IMR-90 (cell line): Measurements from ENCODE around the gene CRY2. TPM values are rescaled to one million over a fixed set of nuclear protein-coding genes. Genes with fewer than 3 reads are reported as not detected.

ENCODE experiments used
- ATAC-seq: fragments of 200-7000 bp; cut with Tn5 transposase; 2 replicates; pipeline ENCODE4 v1.9.1; 2020; ENCODE audit warnings: low read depth, mild to moderate bottlenecking, moderate library complexity
- BruUV-seq: library from RNA; stranded (reverse); fragments of 400-500 nt; replicated peaks from 2 replicates; lab custom pipeline; 2021; lab: Mats Ljungman, UMichigan
- CTCF ChIA-PET: fragments of 300-600 bp; formaldehyde crosslinking; extraction: SDS; loops from one replicate; lab custom pipeline; 2021; ENCODE audit warnings: antibody characterized with exemption; lab: Yijun Ruan, JAX
- POLR2A ChIA-PET: fragments of 300-600 bp; sonication (Branson Sonifier 250); formaldehyde crosslinking; loops from one replicate; lab custom pipeline; 2022; ENCODE audit warnings: antibody characterized with exemption; ENCODE audit not compliant: unreplicated experiment; lab: Charles Lee
- DNase-seq: peaks from one replicate; pipeline ENCODE4 v3.0.0; 2013
- H2AFZ ChIP-seq: replicated peaks from 2 replicates; pipeline ENCODE3; 2013; ENCODE audit warnings: low read length, mild to moderate bottlenecking; ENCODE audit not compliant: poor library complexity
- H2AK5ac ChIP-seq: 2 replicates; pipeline ENCODE4 v1.6.1; 2013; ENCODE audit warnings: low read depth, low read length, inconsistent platforms
- H2AK9ac ChIP-seq: replicated peaks from 2 replicates; pipeline ENCODE3; 2013; ENCODE audit warnings: mild to moderate bottlenecking, low read depth, low read length, moderate library complexity; ENCODE audit not compliant: poor library complexity
- H2BK120ac ChIP-seq: 2 replicates; pipeline ENCODE4 v1.6.1; 2013; ENCODE audit warnings: low read depth, low read length, inconsistent platforms
- H2BK15ac ChIP-seq: 3 replicates; pipeline ENCODE4 v1.6.1; 2013; ENCODE audit warnings: low read depth, low read length, inconsistent platforms
- H2BK20ac ChIP-seq: 2 replicates; pipeline ENCODE4 v1.6.1; 2013; ENCODE audit warnings: low read depth, mild to moderate bottlenecking, inconsistent platforms, low read length, moderate library complexity
- H2BK5ac ChIP-seq: 2 replicates; pipeline ENCODE4 v1.6.1; 2013; ENCODE audit warnings: mild to moderate bottlenecking, low read depth, low read length, inconsistent platforms; ENCODE audit not compliant: poor library complexity, severe bottlenecking
- H3K14ac ChIP-seq: replicated peaks from 2 replicates; pipeline ENCODE4 v1.6.1; 2013; ENCODE audit warnings: low read depth, low read length, inconsistent platforms
- H3K18ac ChIP-seq: 2 replicates; pipeline ENCODE4 v1.6.1; 2013; ENCODE audit warnings: low read depth, low read length, control low read depth
- H3K23ac ChIP-seq: 2 replicates; pipeline ENCODE4 v1.6.1; 2013; ENCODE audit warnings: low read depth, low read length, inconsistent platforms
- H3K27ac ChIP-seq: 2 replicates; pipeline ENCODE4 v1.5.1; 2013; ENCODE audit warnings: mild to moderate bottlenecking, control low read depth, low read length; ENCODE audit not compliant: insufficient read depth
- H3K27me3 ChIP-seq: 2 replicates; pipeline ENCODE4 v1.6.1; 2013; ENCODE audit warnings: low read length; ENCODE audit not compliant: control insufficient read depth, insufficient read depth
- H3K36me3 ChIP-seq: 2 replicates; pipeline ENCODE4 v1.6.1; 2013; ENCODE audit warnings: low read length, mixed read lengths; ENCODE audit not compliant: control insufficient read depth, insufficient read depth
- H3K4ac ChIP-seq: 2 replicates; pipeline ENCODE4 v1.6.1; 2013; ENCODE audit warnings: low read depth, low read length, inconsistent platforms
- H3K4me1 ChIP-seq: 2 replicates; pipeline ENCODE4 v1.6.1; 2013; ENCODE audit warnings: low read length, mixed read lengths; ENCODE audit not compliant: control insufficient read depth, insufficient read depth
- H3K4me2 ChIP-seq: 2 replicates; pipeline ENCODE4 v1.6.1; 2013; ENCODE audit warnings: low read depth, mild to moderate bottlenecking, control low read depth, low read length, moderate library complexity
- H3K4me3 ChIP-seq: 2 replicates; pipeline ENCODE4 v1.5.1; 2013; ENCODE audit warnings: low read depth, mild to moderate bottlenecking, control low read depth, low read length, moderate library complexity; ENCODE audit not compliant: insufficient read depth
- H3K56ac ChIP-seq: 2 replicates; pipeline ENCODE4 v1.6.1; 2013; ENCODE audit warnings: low read length, inconsistent platforms; ENCODE audit not compliant: insufficient read depth; ENCODE audit errors: extremely low read depth
- H3K79me1 ChIP-seq, 2 experiments: 2 replicates each; pipeline ENCODE4 v1.6.1; 2013; ENCODE audit warnings: low read length in 2 of 2, inconsistent platforms in 1 of 2, low read depth in 1 of 2
- H3K9ac ChIP-seq: 2 replicates; pipeline ENCODE4 v1.6.1; 2013; ENCODE audit warnings: low read depth, low read length, control low read depth
- H3K9me1 ChIP-seq: 2 replicates; pipeline ENCODE4 v1.6.1; 2013; ENCODE audit warnings: low read length, inconsistent platforms; ENCODE audit not compliant: insufficient read depth
- H3K9me3 ChIP-seq: 2 replicates; pipeline ENCODE4 v1.6.1; 2013; ENCODE audit warnings: low read length; ENCODE audit not compliant: control insufficient read depth, insufficient read depth
- H4K20me1 ChIP-seq: 2 replicates; pipeline ENCODE4 v1.6.1; 2013; ENCODE audit warnings: low read length, inconsistent platforms; ENCODE audit not compliant: insufficient read depth
- H4K5ac ChIP-seq: 2 replicates; pipeline ENCODE4 v1.6.1; 2013; ENCODE audit warnings: mild to moderate bottlenecking, low read depth, low read length, control low read depth
- H4K8ac ChIP-seq, 2 experiments: 2 replicates each; pipeline ENCODE4 v1.6.1; 2013; ENCODE audit warnings: low read depth in 2 of 2, low read length in 2 of 2, control low read depth in 1 of 2, inconsistent platforms in 1 of 2
- H4K91ac ChIP-seq: 2 replicates; pipeline ENCODE4 v1.6.1; 2013; ENCODE audit warnings: low read depth, low read length, inconsistent platforms; ENCODE audit not compliant: insufficient read depth
- BHLHE40 ChIP-seq: fragments of 150-350 bp; IDR thresholded peaks from 2 replicates; pipeline ENCODE4 v1.6.1; 2016; ENCODE audit warnings: mild to moderate bottlenecking, low read depth, low read length
- CEBPB ChIP-seq: IDR thresholded peaks from 2 replicates; pipeline ENCODE4 v1.6.1; 2012; ENCODE audit warnings: low read depth, low read length, improper control_type of control experiment
- CHD1 ChIP-seq: IDR thresholded peaks from 2 replicates; pipeline ENCODE4 v1.6.1; 2012; ENCODE audit warnings: low read depth, low read length, improper control_type of control experiment
- CTCF ChIP-seq: conservative IDR thresholded peaks from 2 replicates; pipeline ENCODE4 v1.5.1; 2012; ENCODE audit warnings: mild to moderate bottlenecking, low read depth, low read length, improper control_type of control experiment
- FOS ChIP-seq: fragments of 150-350 bp; IDR thresholded peaks from 2 replicates; pipeline ENCODE4 v1.6.1; 2016; ENCODE audit warnings: low read depth, low read length
- MAFK ChIP-seq: IDR thresholded peaks from 2 replicates; pipeline ENCODE4 v1.6.1; 2012; ENCODE audit warnings: low read depth, low read length, improper control_type of control experiment
- MAZ ChIP-seq: IDR thresholded peaks from 2 replicates; pipeline ENCODE4 v1.6.1; 2012; ENCODE audit warnings: low read depth, mild to moderate bottlenecking, low read length, improper control_type of control experiment, moderate library complexity, borderline replicate concordance
- MXI1 ChIP-seq: IDR thresholded peaks from 2 replicates; pipeline ENCODE4 v1.6.1; 2012; ENCODE audit warnings: low read depth, mild to moderate bottlenecking, low read length, moderate library complexity, borderline replicate concordance
- NFE2L2 ChIP-seq: fragments of 150-350 bp; IDR thresholded peaks from 2 replicates; pipeline ENCODE4 v1.6.1; 2016; ENCODE audit warnings: low read depth, mild to moderate bottlenecking, low read length
- POLR2A ChIP-seq: IDR thresholded peaks from 2 replicates; pipeline ENCODE4 v1.6.1; 2012; ENCODE audit warnings: mild to moderate bottlenecking, low read depth, low read length
- RAD21 ChIP-seq: IDR thresholded peaks from 2 replicates; pipeline ENCODE4 v1.6.1; 2012; ENCODE audit warnings: low read length, improper control_type of control experiment
- RCOR1 ChIP-seq: IDR thresholded peaks from 2 replicates; pipeline ENCODE4 v1.6.1; 2012; ENCODE audit warnings: mild to moderate bottlenecking, low read length, improper control_type of control experiment; ENCODE audit not compliant: insufficient replicate concordance
- RFX5 ChIP-seq: IDR thresholded peaks from 2 replicates; pipeline ENCODE4 v1.8.0; 2012; ENCODE audit warnings: low read depth, mild to moderate bottlenecking, low read length, moderate library complexity
- SMC3 ChIP-seq: fragments of 150-350 bp; IDR thresholded peaks from 2 replicates; pipeline ENCODE4 v1.6.1; 2016; ENCODE audit warnings: low read depth, mild to moderate bottlenecking, antibody characterized with exemption, low read length, moderate library complexity
- whole genome bisulfite sequencing, 2 experiments: methylation state at CpG; one replicate each; pipeline versions ENCODE4 v1.1.5 to v1.1.7; 2013; ENCODE audit warnings: missing lambda C conversion rate in 2 of 2; ENCODE audit not compliant: insufficient read length in 1 of 2; ENCODE audit errors: extremely low coverage in 2 of 2; 5-methylcytosine and 5-hydroxymethylcytosine counted together
- dilution Hi-C: fragments of 300-500 bp; cut with HindIII; formaldehyde crosslinking; loops from one replicate; pipeline ENCODE4 v1.14.3; 2018; ENCODE audit warnings: low sequenced_read_pairs; ENCODE audit not compliant: unreplicated experiment
- in situ Hi-C: fragments of 300-500 bp; cut with MboI; formaldehyde crosslinking; loops from 3 replicates; pipeline ENCODE4 v1.14.3; 2019; ENCODE audit warnings: low sequenced_read_pairs, inconsistent platforms, mixed read lengths
- intact Hi-C: fragments of 100-400 bp; cut with micrococcal nuclease; formaldehyde crosslinking; loops from 2 replicates; pipeline ENCODE4 v1.10.0; 2022
- polyA plus RNA-seq, 3 experiments: library from polyadenylated mRNA; depleted of rRNA; stranded (reverse); fragments of >200 nt; gene quantifications; 2 replicates each; pipeline ENCODE4 v1.2.3, GENCODE V29; 2012; ENCODE audit warnings: low replicate concordance in 1 of 3
- total RNA-seq: library from RNA; depleted of rRNA; stranded (reverse); fragments of >200 nt; gene quantifications from 2 replicates; pipeline ENCODE4 v1.2.3, GENCODE V29; 2012
- TF ChIP-seq, protein P1 (sequence below): fragments of 150-350 bp; IDR thresholded peaks from 2 replicates; pipeline ENCODE4 v1.6.1; 2016; ENCODE audit warnings: low read depth, mild to moderate bottlenecking, low read length, moderate library complexity, borderline replicate concordance
- TF ChIP-seq, protein P2 (sequence below): fragments of 150-350 bp; IDR thresholded peaks from 2 replicates; pipeline ENCODE4 v1.6.1; 2017; ENCODE audit warnings: mild to moderate bottlenecking, antibody characterized with exemption, low read length, low read depth

Gene CRY2
- total and polyA plus RNA-seq, 2 of the 4 experiments (the other 2 are of a cell fraction) = 12.2 to 13.1 TPM

GRCh38 chr11:45910623-45911022 is 63.3 kb downstream of the CRY2 start:
- Histone ChIP-seq H4K8ac (no peak overlapping the region), H2BK15ac (no peak overlapping the region), H3K4me2 (no peak overlapping the region), H3K27ac (no peak overlapping the region), H4K91ac (no peak overlapping the region), H3K18ac (no peak overlapping the region), H2BK5ac (no peak overlapping the region), H4K5ac (no peak overlapping the region), H2BK20ac (no peak overlapping the region), H4K20me1 (0 out of 2 replicates have a peak, but pooled peaks cover 4% of the 10 kb centered on the region), H3K9ac (no peak overlapping the region), H2BK120ac (no peak overlapping the region), H2AK5ac (no peak overlapping the region), H3K27me3 (no peaks in the 10 kb centered on the region), H3K4ac (no peak overlapping the region), H2AK9ac (no peak overlapping the region), H3K9me3 (no peaks in the 10 kb centered on the region), H3K4me1 (no peaks in the 10 kb centered on the region), H2AFZ (no peak overlapping the region), H3K14ac (no peak overlapping the region), H3K56ac (no peak overlapping the region), H3K79me1 (peaks cover 2 to 13% of the 10 kb centered on the region in 2 experiments; a peak in 2 of 4 replicates), H3K9me1 (no peaks in the 10 kb centered on the region), H3K36me3 (peaks cover 29% of the 10 kb centered on the region), H3K23ac (no peak overlapping the region), H3K4me3 (no peak overlapping the region)
- CTCF ChIA-PET = no interaction called here
- DNase-seq (no peak), ATAC-seq (no peak)
- 100% methylated on average over 1 of the region's 9 CpGs; no CpG with 5 or more reads in 1 of the 2 experiments for WGBS, 2 experiments
- no TSS peak for BruUV-seq
- TF ChIP-seq CTCF = no peak
- TF ChIP-seq RAD21 = no peak
- no peak for TF ChIP-seq CEBPB
- TF ChIP-seq MAZ = no peak
- no peak for TF ChIP-seq FOS
- TF ChIP-seq POLR2A = no peak
- TF ChIP-seq CHD1 = no peak
- TF ChIP-seq RFX5 = no peak
- no peak for TF ChIP-seq MXI1
- TF ChIP-seq BHLHE40 = no peak
- TF ChIP-seq NFE2L2 = no peak
- TF ChIP-seq SMC3 = no peak
- TF ChIP-seq RCOR1 = no peak
- TF ChIP-seq, protein P1, sequence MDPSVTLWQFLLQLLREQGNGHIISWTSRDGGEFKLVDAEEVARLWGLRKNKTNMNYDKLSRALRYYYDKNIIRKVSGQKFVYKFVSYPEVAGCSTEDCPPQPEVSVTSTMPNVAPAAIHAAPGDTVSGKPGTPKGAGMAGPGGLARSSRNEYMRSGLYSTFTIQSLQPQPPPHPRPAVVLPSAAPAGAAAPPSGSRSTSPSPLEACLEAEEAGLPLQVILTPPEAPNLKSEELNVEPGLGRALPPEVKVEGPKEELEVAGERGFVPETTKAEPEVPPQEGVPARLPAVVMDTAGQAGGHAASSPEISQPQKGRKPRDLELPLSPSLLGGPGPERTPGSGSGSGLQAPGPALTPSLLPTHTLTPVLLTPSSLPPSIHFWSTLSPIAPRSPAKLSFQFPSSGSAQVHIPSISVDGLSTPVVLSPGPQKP = no peak
- TF ChIP-seq, protein P2, sequence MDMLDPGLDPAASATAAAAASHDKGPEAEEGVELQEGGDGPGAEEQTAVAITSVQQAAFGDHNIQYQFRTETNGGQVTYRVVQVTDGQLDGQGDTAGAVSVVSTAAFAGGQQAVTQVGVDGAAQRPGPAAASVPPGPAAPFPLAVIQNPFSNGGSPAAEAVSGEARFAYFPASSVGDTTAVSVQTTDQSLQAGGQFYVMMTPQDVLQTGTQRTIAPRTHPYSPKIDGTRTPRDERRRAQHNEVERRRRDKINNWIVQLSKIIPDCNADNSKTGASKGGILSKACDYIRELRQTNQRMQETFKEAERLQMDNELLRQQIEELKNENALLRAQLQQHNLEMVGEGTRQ = no peak
- TF ChIP-seq MAFK = no peak
- intact Hi-C loops = no loop called here
- in situ Hi-C loops = no loop called here
- dilution Hi-C loops = no loop called here
- POLR2A ChIA-PET = no interaction called here
